Neuron (in vitro differentiated cells): ENCODE data around the gene ZNF536.

ENCODE experiments used
- H2AFZ ChIP-seq: one replicate; pipeline ENCODE4 v1.6.1; 2013; ENCODE audit warnings: low read depth, mild to moderate bottlenecking, inconsistent platforms, low read length, moderate library complexity
- H3K27me3 ChIP-seq: one replicate; pipeline ENCODE4 v1.6.1; 2013; ENCODE audit warnings: low read length; ENCODE audit not compliant: insufficient read depth
- H3K36me3 ChIP-seq: one replicate; pipeline ENCODE4 v1.6.1; 2013; ENCODE audit warnings: low read length; ENCODE audit not compliant: insufficient read depth
- H3K4me1 ChIP-seq: one replicate; pipeline ENCODE4 v1.6.1; 2013; ENCODE audit warnings: low read length; ENCODE audit not compliant: insufficient read depth
- H3K4me3 ChIP-seq: 2 replicates; pipeline ENCODE4 v1.5.1; 2013; ENCODE audit warnings: mild to moderate bottlenecking, low read length, moderate library complexity
- H3K9me3 ChIP-seq: one replicate; pipeline ENCODE4 v1.6.1; 2013; ENCODE audit warnings: low read length

ZNF536 gene

GRCh38 chr19:30371960-30372824, at the start of gene ZNF536:
TSS of gene ZNF536 (plus strand) at chr19:30372384. CDS start at chr19:30443563, 71,179 bp downstream.
- Histone ChIP-seq H2AFZ (no peak within 1 kb of the TSS), H3K9me3 (no peaks in the 10 kb centered on the region), H3K4me3 (no peak within 1 kb of the TSS), H3K36me3 (no peaks in the 10 kb centered on the region), H3K4me1 (peaks cover 49% of the 10 kb centered on the region), H3K27me3 (no peaks in the 10 kb centered on the region)

GRCh38 chr19:30322641-30323320, 49.4 kb upstream of the ZNF536 start:
- Histone ChIP-seq H3K4me3 (no peak overlapping the region), H2AFZ (no peak overlapping the region), H3K9me3 (peaks cover 3% of the 10 kb centered on the region), H3K36me3 (peaks cover 22% of the 10 kb centered on the region), H3K4me1 (no peaks in the 10 kb centered on the region), H3K27me3 (no peaks in the 10 kb centered on the region)

GRCh38 chr19:30323904-30324303, 48.3 kb upstream of the ZNF536 start:
- Histone ChIP-seq H3K4me1 (no peaks in the 10 kb centered on the region), H3K4me3 (no peak overlapping the region), H3K36me3 (peaks cover 27% of the 10 kb centered on the region), H3K9me3 (peaks cover 3% of the 10 kb centered on the region), H2AFZ (no peak overlapping the region), H3K27me3 (no peaks in the 10 kb centered on the region)

GRCh38 chr19:30324982-30325381, 47.2 kb upstream of the ZNF536 start:
- no peak overlapping the region for H3K4me3 ChIP-seq
- H3K4me1 ChIP-seq = no peaks in the 10 kb centered on the region
- peaks cover 27% of the 10 kb centered on the region for H3K36me3 ChIP-seq
- no peak overlapping the region for H2AFZ ChIP-seq
- H3K9me3 ChIP-seq = peaks cover 3% of the 10 kb centered on the region
- H3K27me3 ChIP-seq = no peaks in the 10 kb centered on the region

GRCh38 chr19:30325676-30326392, 46.4 kb upstream of the ZNF536 start:
- Histone ChIP-seq H3K9me3 (peaks cover 3% of the 10 kb centered on the region), H3K4me3 (no peak overlapping the region), H3K4me1 (no peaks in the 10 kb centered on the region), H3K27me3 (no peaks in the 10 kb centered on the region), H2AFZ (no peak overlapping the region), H3K36me3 (peaks cover 25% of the 10 kb centered on the region)

- Histone ChIP-seq H3K36me3 (peaks cover 24% of the 10 kb centered on the region), H3K4me1 (no peaks in the 10 kb centered on the region), H3K27me3 (no peaks in the 10 kb centered on the region), H3K4me3 (no peak overlapping the region), H2AFZ (no peak overlapping the region), H3K9me3 (peaks cover 3% of the 10 kb centered on the region)
Observed at GRCh38 chr19:30326393-30326710, 45.8 kb upstream of the ZNF536 start.

GRCh38 chr19:30327331-30327730, 44.9 kb upstream of the ZNF536 start:
- Histone ChIP-seq H3K4me3 (no peak overlapping the region), H3K36me3 (peaks cover 26% of the 10 kb centered on the region), H3K9me3 (peaks cover 3% of the 10 kb centered on the region), H2AFZ (no peak overlapping the region), H3K4me1 (no peaks in the 10 kb centered on the region), H3K27me3 (no peaks in the 10 kb centered on the region)

GRCh38 chr19:30328096-30328495, 44.1 kb upstream of the ZNF536 start:
- H3K36me3 ChIP-seq = peaks cover 26% of the 10 kb centered on the region
- no peak overlapping the region for H2AFZ ChIP-seq
- H3K9me3 ChIP-seq = peaks cover 3% of the 10 kb centered on the region

GRCh38 chr19:30330266-30330665, 41.9 kb upstream of the ZNF536 start:
- Histone ChIP-seq H3K36me3 (peaks cover 18% of the 10 kb centered on the region), H3K4me3 (no peak overlapping the region), H3K27me3 (no peaks in the 10 kb centered on the region), H3K4me1 (no peaks in the 10 kb centered on the region), H2AFZ (no peak overlapping the region), H3K9me3 (peaks cover 3% of the 10 kb centered on the region)

More at GRCh38 chr19:30328096-30328495, 44.1 kb upstream of the ZNF536 start:
- Histone ChIP-seq H3K4me1 (no peaks in the 10 kb centered on the region), H3K4me3 (no peak overlapping the region), H3K27me3 (no peaks in the 10 kb centered on the region)

- Histone ChIP-seq H3K4me3 (no peak overlapping the region), H3K27me3 (no peaks in the 10 kb centered on the region), H3K9me3 (peaks cover under 1% of the 10 kb centered on the region), H3K4me1 (no peaks in the 10 kb centered on the region), H3K36me3 (peaks cover 14% of the 10 kb centered on the region), H2AFZ (no peak overlapping the region)
Observed at GRCh38 chr19:30332445-30333234, 39.5 kb upstream of the ZNF536 start.

GRCh38 chr19:30333291-30334065, 38.7 kb upstream of the ZNF536 start:
- Histone ChIP-seq H3K36me3 (peaks cover 6% of the 10 kb centered on the region), H3K9me3 (no peaks in the 10 kb centered on the region), H3K27me3 (no peaks in the 10 kb centered on the region), H3K4me1 (no peaks in the 10 kb centered on the region), H3K4me3 (no peak overlapping the region), H2AFZ (no peak overlapping the region)

- Histone ChIP-seq H3K9me3 (no peaks in the 10 kb centered on the region), H3K4me1 (peaks cover 1% of the 10 kb centered on the region), H3K4me3 (no peak overlapping the region), H3K36me3 (peaks cover 5% of the 10 kb centered on the region), H3K27me3 (no peaks in the 10 kb centered on the region), H2AFZ (no peak overlapping the region)
Observed at GRCh38 chr19:30334841-30335240, 37.3 kb upstream of the ZNF536 start.
